CD4-positive, alpha-beta T cell treated with Interleukin-17A for 4 hours (primary cell): ENCODE measurements around the gene SLC25A25.
"Not testable (repeated sequence)": the region's sequence is repeated elsewhere in the genome, so short reads cannot be mapped to it uniquely, and the experiment has no call there.

Source experiments
- DNase-seq: peaks from one replicate; pipeline ENCODE4 v3.0.0-alpha.2; 2020; ENCODE audit warnings: mixed read lengths

Gene SLC25A25

GRCh38 chr9:128053560-128053959 is 14.5 kb upstream of the SLC25A25 start:
- no peak for DNase-seq

GRCh38 chr9:128054087-128054486 is 13.9 kb upstream of the SLC25A25 start:
- no peak for DNase-seq

- no peak for DNase-seq
Measured at GRCh38 chr9:128055344-128056040, 12.5 kb upstream of the SLC25A25 start.

GRCh38 chr9:128056086-128056485 is 11.9 kb upstream of the SLC25A25 start:
- no peak for DNase-seq

GRCh38 chr9:128056887-128057723 is 10.9 kb upstream of the SLC25A25 start:
- DNase-seq = no peak

- no peak for DNase-seq
Measured at GRCh38 chr9:128057724-128058409, 10.2 kb upstream of the SLC25A25 start.

GRCh38 chr9:128059365-128059983 is 8.6 kb upstream of the SLC25A25 start:
- DNase-seq = no peak

- peak; percentile 26 for DNase-seq
Measured at GRCh38 chr9:128061275-128061960, 6.6 kb upstream of the SLC25A25 start.

GRCh38 chr9:128062279-128062678 is 5.8 kb upstream of the SLC25A25 start:
- DNase-seq = no peak

- no peak for DNase-seq
Measured at GRCh38 chr9:128062846-128063831, 4.9 kb upstream of the SLC25A25 start.

- no peak for DNase-seq
Measured at GRCh38 chr9:128065907-128066712, 1.9 kb upstream of the SLC25A25 start.

- DNase-seq = peak; percentile 96
Measured at GRCh38 chr9:128066713-128067644, 1.1 kb upstream of the SLC25A25 start, which contains the start of gene NAIF1. NAIF1 (minus strand) TSS chr9:128067320; CDS start chr9:128067101, 219 bp downstream.

- DNase-seq = peak; percentile 48
Measured at GRCh38 chr9:128068386-128069205, 564 bp downstream of the SLC25A25 start.

- DNase-seq = no peak
Measured at GRCh38 chr9:128070874-128071273, 2.8 kb downstream of the SLC25A25 start.

GRCh38 chr9:128071475-128071874 is 3.4 kb downstream of the SLC25A25 start:
- DNase-seq = not testable (repeated sequence)

- DNase-seq = peak; percentile 68
Measured at GRCh38 chr9:128072144-128073021, 4.4 kb downstream of the SLC25A25 start.
